Ovary (tissue), 10 donors: Measurements from ENCODE around the gene MLEC. TPM values are rescaled to one million over a fixed set of nuclear protein-coding genes. Genes with fewer than 3 reads are reported as not detected.

ENCODE experiments used
- DNase-seq, 5 donors: peaks; one replicate each; pipeline ENCODE4 v3.0.0-alpha.2; 2019 to 2020
- H3K27ac ChIP-seq, 2 donors: fragments of 200-600 bp; one replicate each; pipeline versions ENCODE4 v1.5.1 to v1.8.0; 2019 to 2022
- H3K27me3 ChIP-seq: fragments of 200-600 bp; one replicate; pipeline ENCODE4 v1.8.0; 2022
- H3K36me3 ChIP-seq: fragments of 200-600 bp; sonication (generic); one replicate; pipeline ENCODE4 v1.5.1; 2019
- H3K4me1 ChIP-seq: one replicate; pipeline ENCODE4 v1.8.1; 2013; ENCODE audit warnings: mild to moderate bottlenecking, moderate library complexity; ENCODE audit not compliant: insufficient read depth
- H3K4me3 ChIP-seq: fragments of 200-600 bp; sonication (generic); one replicate; pipeline ENCODE4 v1.5.1; 2017
- H3K9me3 ChIP-seq, 2 donors: fragments of 200-600 bp in 1 of 2; sonication (generic) in 1 of 2; one replicate each; pipeline versions ENCODE4 v1.5.1 to v1.8.1; 2013 to 2019; ENCODE audit warnings: mild to moderate bottlenecking in 1 of 2, moderate library complexity in 1 of 2
- CTCF ChIP-seq, 3 donors: fragments of 450-650 bp in 2 of 3; fragments of 200-600 bp in 1 of 3; IDR thresholded peaks; one replicate each; pipeline versions ENCODE4 v1.5.1 to v1.8.0; 2016 to 2022; ENCODE audit warnings: antibody characterized with exemption in 3 of 3, mild to moderate bottlenecking in 1 of 3
- EP300 ChIP-seq: sonication (generic); formaldehyde crosslinking; IDR thresholded peaks from one replicate; pipeline ENCODE4 v1.6.1; 2017; ENCODE audit warnings: antibody characterized with exemption
- POLR2A ChIP-seq: fragments of 450-650 bp; IDR thresholded peaks from one replicate; pipeline ENCODE4 v1.6.1; 2017; ENCODE audit warnings: antibody characterized with exemption, mild to moderate bottlenecking, moderate library complexity
- WGBS, 3 donors: extraction: QIAGEN DNeasy Blood & Tissue Kit in 1 of 3; methylation state at CpG; one replicate each; pipeline versions ENCODE4 v1.1.5 to v1.1.7; 2013 to 2017; 5-methylcytosine and 5-hydroxymethylcytosine counted together
- intact Hi-C, 4 donors: fragments of 100-400 bp; cut with DNase I; formaldehyde crosslinking; loops; one replicate each; pipeline versions ENCODE4 v1.11.0 to v1.15.1; 2022 to 2023
- long read RNA-seq, 3 donors: library from polyadenylated mRNA in 2 of 3; unstranded in 2 of 3; transcript quantifications; one replicate each; pipeline ENCODE4 v2.0.0 and lab custom pipeline, GENCODE V29; 2021 to 2026
- polyA plus RNA-seq, 2 donors: library from polyadenylated mRNA; stranded (reverse); fragments of 200-250 nt in 1 of 2; fragments of 350-450 nt in 1 of 2; fragmentation: Illumina TruSeq in 1 of 2; extraction: RNeasy Lipid Tissue Mini Kit (QIAGEN cat#74804) in 1 of 2; gene quantifications; one replicate each; pipeline ENCODE4 v1.2.3, GENCODE V29; 2013 to 2014
- total RNA-seq, 7 donors: library from RNA; depleted of rRNA in 2 of 7; stranded (reverse); fragments of >200 nt in 2 of 7; fragmentation: NEBNext Ultra II Directional in 3 of 7; extraction: Animal tissue kit (Norgen Biotek cat#: 25700) in 3 of 7; gene quantifications; one replicate each; pipeline versions ENCODE4 v1.1.0 to v1.2.4, GENCODE V29; 2016 to 2023
- donor health status: DM: no; HTN: no; CAD: no; lungs with moderate emphysema.
- donor health status: DM: no; HTN: no; CAD: no.
- donor health status: Bipolar disorder and iron deficiency.
- donor health status: DM: yes; HTN: yes; CAD: no.
- donor health status: DM: no; HTN: no; CAD: no.
- donor health status: DM: yes; HTN: yes; CAD: no.

The MLEC gene
- total RNA-seq, result 100 to 1,000 TPM in 4 of 7 donors, 10 to 100 TPM in 3; 29.2 to 134 (median 101) TPM
- 100 to 1,000 TPM in 1 of 2 donors, 10 to 100 TPM in 1; 31.2 to 169 TPM for polyA plus RNA-seq
- long read RNA-seq, donor 1, full-length matches to known transcripts, result 4 of 38 reads
- long read RNA-seq, donor 1, partial matches to known transcripts, result 0 of 38 reads
- long read RNA-seq, donor 1, other reads (novel, unspliced or antisense), result 34 of 38 reads
- long read RNA-seq, donor 2, full-length matches to known transcripts, result 87 of 120 reads
- long read RNA-seq, donor 2, partial matches to known transcripts, result 33 of 120 reads
- long read RNA-seq, donor 2, other reads (novel, unspliced or antisense), result 0 of 120 reads
- long read RNA-seq, donor 3, full-length matches to known transcripts, result 37 of 225 reads
- long read RNA-seq, donor 3, partial matches to known transcripts, result 3 of 225 reads
- long read RNA-seq, donor 3, other reads (novel, unspliced or antisense), result 185 of 225 reads

GRCh38 chr12:120686690-120687577 is at the start of gene MLEC:
MLEC (plus strand) TSS chr12:120687149; CDS start chr12:120687297, 148 bp downstream.
- 0% methylated on average over 27 to 84 of the region's 84 CpGs for WGBS, 3 donors
- DNase-seq, result peak; percentile 98 to 99 (median 98)
- Histone ChIP-seq H3K4me3 (peak within 1 kb of the TSS; percentile 92), H3K9me3 (no peaks in the 10 kb centered on the region), H3K27ac (peak within 1 kb of the TSS; percentile 74 to 90), H3K4me1 (peaks cover 9% of the 10 kb centered on the region), H3K27me3 (no peaks in the 10 kb centered on the region), H3K36me3 (no peaks in the 10 kb centered on the region)
- intact Hi-C loops, result no loop called here
- no peak for TF ChIP-seq EP300
- peak in 1 of 3 donors; percentile 21 for TF ChIP-seq CTCF (IDR thresholded peaks at IDR 0.05)
- peak; percentile 71 for TF ChIP-seq POLR2A

GRCh38 chr12:120639771-120640721 is 46.9 kb upstream of the MLEC start, which contains the start of gene CABP1:
CABP1 (plus strand) TSS chr12:120640626; CDS start chr12:120640686, 60 bp downstream.
- Histone ChIP-seq H3K4me1 (peaks cover 9% of the 10 kb centered on the region), H3K9me3 (no peaks in the 10 kb centered on the region), H3K27me3 (no peaks in the 10 kb centered on the region), H3K4me3 (peak within 1 kb of the TSS; percentile 26), H3K36me3 (no peaks in the 10 kb centered on the region), H3K27ac (no peak within 1 kb of the TSS)
- TF ChIP-seq POLR2A, result no peak
- no peak for TF ChIP-seq CTCF (IDR thresholded peaks at IDR 0.05)
- TF ChIP-seq EP300, result no peak
- DNase-seq, result no peak
- intact Hi-C loops, result loop anchor here in 2 of 4 donors (10.0 kb wide), 2 partner anchors 75 to 325 kb away; partner anchors contain the start of gene UNC119B (in 1 of the 2)
- 7 to 19% (median 7%) methylated on average over 18 to 56 of the region's 56 CpGs for WGBS, 3 donors

- Histone ChIP-seq H3K4me3 (peak overlapping the region; percentile 26), H3K4me1 (peaks cover 9% of the 10 kb centered on the region), H3K36me3 (no peaks in the 10 kb centered on the region), H3K27me3 (no peaks in the 10 kb centered on the region), H3K27ac (no peak overlapping the region), H3K9me3 (no peaks in the 10 kb centered on the region)
- no peak for TF ChIP-seq CTCF (IDR thresholded peaks at IDR 0.05)
- TF ChIP-seq EP300, result no peak
- no peak for TF ChIP-seq POLR2A
- WGBS, 3 donors, result 1% methylated on average over 41 to 115 of the region's 115 CpGs
- intact Hi-C loops, result loop anchor here in 2 of 4 donors (10.0 kb wide), 2 partner anchors 74 to 324 kb away; partner anchors contain the start of gene UNC119B (in 1 of the 2)
- peak in 4 of 5 donors; percentile 22 to 68 (median 44) for DNase-seq
These were observed 45.8 kb upstream of the MLEC start for GRCh38 chr12:120640861-120641833.
